CD8-positive, alpha-beta memory T cell (primary cell): ENCODE data around the gene DOCK9. TPM values are rescaled to one million over a fixed set of nuclear protein-coding genes. Genes with fewer than 3 reads are reported as not detected.
A peak's percentile ranks its signal among the peaks of the same experiment; 100 is the strongest.
"Not testable (repeated sequence)": the region's sequence is repeated elsewhere in the genome, so short reads cannot be mapped to it uniquely, and the experiment has no call there.

Experiments
- CTCF ChIA-PET: fragments of 350-600 bp; sonication (Branson Sonifier 250); formaldehyde crosslinking; loops from one replicate; lab custom pipeline; 2021; ENCODE audit warnings: antibody characterized with exemption; lab: Charles Lee
- POLR2A ChIA-PET: fragments of 350-600 bp; sonication (Branson Sonifier 250); formaldehyde crosslinking; loops from one replicate; lab custom pipeline; 2021; ENCODE audit warnings: antibody characterized with exemption; lab: Charles Lee
- DNase-seq, 5 donors: peaks; one replicate each; pipeline versions ENCODE4 v3.0.0 to v3.0.0-alpha.2; 2020 to 2022; ENCODE audit warnings: mixed read lengths in 1 of 5
- H3K27ac ChIP-seq: one replicate; pipeline ENCODE4 v1.7.0; 2013; ENCODE audit warnings: low read depth, mild to moderate bottlenecking, low read length, moderate library complexity
- H3K27me3 ChIP-seq: 2 replicates; pipeline ENCODE4 v1.7.0; 2013; ENCODE audit warnings: low read length, mild to moderate bottlenecking; ENCODE audit not compliant: insufficient read depth, poor library complexity, severe bottlenecking
- H3K36me3 ChIP-seq: 2 replicates; pipeline ENCODE4 v1.7.0; 2013; ENCODE audit warnings: mild to moderate bottlenecking, low read length, moderate library complexity; ENCODE audit not compliant: insufficient read depth
- H3K4me1 ChIP-seq: 2 replicates; pipeline ENCODE4 v1.7.0; 2013; ENCODE audit warnings: mild to moderate bottlenecking, low read length, moderate library complexity; ENCODE audit not compliant: insufficient read depth
- H3K4me3 ChIP-seq: 2 replicates; pipeline ENCODE4 v1.7.0; 2013; ENCODE audit warnings: mild to moderate bottlenecking, low read length
- H3K9me3 ChIP-seq: 2 replicates; pipeline ENCODE4 v1.7.0; 2013; ENCODE audit warnings: mild to moderate bottlenecking, low read length
- H3K27ac Mint-ChIP-seq, 8 donors: one replicate each; pipeline ENCODE4 v1.8.0; 2020 to 2021; ENCODE audit warnings: mixed read lengths in 8 of 8, mild to moderate bottlenecking in 6 of 8, inconsistent platforms in 3 of 8, moderate library complexity in 3 of 8
- H3K27me3 Mint-ChIP-seq, 2 donors: one replicate each; pipeline ENCODE4 v1.8.0; 2020 to 2021; ENCODE audit warnings: mixed read lengths in 2 of 2, mild to moderate bottlenecking in 1 of 2, moderate library complexity in 1 of 2
- H3K36me3 Mint-ChIP-seq, 3 donors: one replicate each; pipeline ENCODE4 v1.8.0; 2020 to 2021; ENCODE audit warnings: mixed read lengths in 3 of 3, inconsistent platforms in 1 of 3, mild to moderate bottlenecking in 1 of 3
- H3K4me1 Mint-ChIP-seq, 3 donors: one replicate each; pipeline ENCODE4 v1.8.0; 2020 to 2021; ENCODE audit warnings: mixed read lengths in 3 of 3, inconsistent platforms in 1 of 3, mild to moderate bottlenecking in 1 of 3
- H3K4me3 Mint-ChIP-seq, 7 donors: one replicate each; pipeline ENCODE4 v1.8.0; 2020 to 2021; ENCODE audit warnings: mixed read lengths in 7 of 7, mild to moderate bottlenecking in 6 of 7, moderate library complexity in 4 of 7, inconsistent platforms in 2 of 7
- H3K9me3 Mint-ChIP-seq, 5 donors: one replicate each; pipeline ENCODE4 v1.8.0; 2020 to 2022; ENCODE audit warnings: mixed read lengths in 5 of 5, mild to moderate bottlenecking in 3 of 5, moderate library complexity in 2 of 5, inconsistent platforms in 1 of 5
- polyA plus RNA-seq: library from polyadenylated mRNA; unstranded; fragments of 300-500 nt; fragmentation: Illumina TruSeq; gene quantifications from one replicate; pipeline ENCODE4 v1.2.3, GENCODE V29; 2021
- total RNA-seq, 2 experiments: library from RNA; stranded (reverse); gene quantifications; one replicate each; pipeline ENCODE4 v1.2.3, GENCODE V29; 2021

Gene DOCK9
- total and polyA plus RNA-seq, 3 experiments from 2014 or later: 23.9 to 38.9 (median 35.4) TPM

GRCh38 chr13:98812186-98812790, 165.6 kb downstream of the DOCK9 start:
- H3K4me1 Mint-ChIP-seq, H3K4me1 ChIP-seq, POLR2A ChIA-PET, H3K4me3 Mint-ChIP-seq, CTCF ChIA-PET, H3K27me3 Mint-ChIP-seq, DNase-seq, H3K9me3 Mint-ChIP-seq, H3K27ac ChIP-seq, H3K9me3 ChIP-seq, H3K4me3 ChIP-seq, H3K27me3 ChIP-seq, H3K36me3 ChIP-seq, H3K27ac Mint-ChIP-seq: not testable (repeated sequence)
- H3K36me3 Mint-ChIP-seq: peaks cover 20 to 60% (median 26%) of the 10 kb centered on the region in 3 donors

- ChIA-PET POLR2A (no interaction called here), CTCF (no interaction called here)
- H3K9me3 ChIP-seq: no peaks in the 10 kb centered on the region
- Mint-ChIP-seq H3K9me3 (no peaks in the 10 kb centered on the region), H3K27me3 (no peaks in the 10 kb centered on the region), H3K4me1 (peaks cover 0 to 2% (median 0%) of the 10 kb centered on the region in 3 donors), H3K4me3 (no peak overlapping the region), H3K36me3 (peaks cover 12 to 57% (median 21%) of the 10 kb centered on the region in 3 donors), H3K27ac (no peak overlapping the region)
- no peaks in the 10 kb centered on the region for H3K27me3 ChIP-seq
- H3K27ac ChIP-seq: no peak overlapping the region
- no peaks in the 10 kb centered on the region for H3K4me1 ChIP-seq
- H3K36me3 ChIP-seq: peaks cover 13% of the 10 kb centered on the region
- no peak for DNase-seq
- H3K4me3 ChIP-seq: no peak overlapping the region
Measured at GRCh38 chr13:98810746-98811145, 167.1 kb downstream of the DOCK9 start.

- peaks cover 12 to 68% (median 23%) of the 10 kb centered on the region in 3 donors for H3K36me3 Mint-ChIP-seq
- no peaks in the 10 kb centered on the region for H3K9me3 Mint-ChIP-seq
- H3K36me3 ChIP-seq: peaks cover 13% of the 10 kb centered on the region
- H3K4me1 ChIP-seq: no peaks in the 10 kb centered on the region
- ChIA-PET POLR2A (no interaction called here), CTCF (no interaction called here)
- H3K27me3 ChIP-seq: no peaks in the 10 kb centered on the region
- H3K4me1 Mint-ChIP-seq: peaks cover 0 to 2% (median 0%) of the 10 kb centered on the region in 3 donors
- no peak for DNase-seq
- H3K4me3 ChIP-seq: no peak overlapping the region
- H3K9me3 ChIP-seq: no peaks in the 10 kb centered on the region
- no peak overlapping the region for H3K4me3 Mint-ChIP-seq
- H3K27me3 Mint-ChIP-seq: no peaks in the 10 kb centered on the region
- H3K27ac ChIP-seq: no peak overlapping the region
- H3K27ac Mint-ChIP-seq: no peak overlapping the region
Measured at GRCh38 chr13:98809345-98809777, 168.5 kb downstream of the DOCK9 start.

DNA sequence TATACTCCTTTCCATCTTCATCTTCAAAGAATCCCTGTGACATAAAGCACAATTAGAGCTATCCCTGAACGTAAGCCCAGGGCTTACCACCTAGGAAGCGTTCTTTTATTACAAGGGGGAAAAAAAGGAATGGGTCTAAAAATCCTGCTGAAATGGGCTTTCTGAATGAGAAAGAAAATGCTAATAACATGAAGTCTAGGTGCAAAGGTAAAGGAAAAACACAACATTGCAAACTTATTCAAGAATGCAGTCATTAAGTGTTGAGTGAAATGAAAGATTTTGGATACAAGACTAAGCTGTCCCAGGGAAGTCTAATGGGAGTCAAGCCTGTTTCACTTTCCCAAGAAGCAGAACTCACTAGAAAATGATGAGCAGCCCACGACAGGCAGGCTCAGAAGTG, 170.1 kb downstream of the DOCK9 start:
- ChIA-PET POLR2A (no interaction called here), CTCF (interaction anchor here (0.7 kb wide), 1 partner anchor 10 kb away, joined by 3 read pairs; no protein-coding TSS in a partner anchor)
- no peaks in the 10 kb centered on the region for H3K27me3 Mint-ChIP-seq
- no peak overlapping the region for H3K27ac ChIP-seq
- no peaks in the 10 kb centered on the region for H3K9me3 ChIP-seq
- H3K27ac Mint-ChIP-seq: no peak overlapping the region
- no peak for DNase-seq
- H3K4me1 Mint-ChIP-seq: peaks cover 0 to 2% (median 0%) of the 10 kb centered on the region in 3 donors
- H3K27me3 ChIP-seq: no peaks in the 10 kb centered on the region
- no peak overlapping the region for H3K4me3 Mint-ChIP-seq
- H3K36me3 Mint-ChIP-seq: peaks cover 12 to 79% (median 25%) of the 10 kb centered on the region in 3 donors
- no peaks in the 10 kb centered on the region for H3K9me3 Mint-ChIP-seq
- H3K4me1 ChIP-seq: no peaks in the 10 kb centered on the region
- H3K4me3 ChIP-seq: no peak overlapping the region
- H3K36me3 ChIP-seq: peaks cover 13% of the 10 kb centered on the region

DNA sequence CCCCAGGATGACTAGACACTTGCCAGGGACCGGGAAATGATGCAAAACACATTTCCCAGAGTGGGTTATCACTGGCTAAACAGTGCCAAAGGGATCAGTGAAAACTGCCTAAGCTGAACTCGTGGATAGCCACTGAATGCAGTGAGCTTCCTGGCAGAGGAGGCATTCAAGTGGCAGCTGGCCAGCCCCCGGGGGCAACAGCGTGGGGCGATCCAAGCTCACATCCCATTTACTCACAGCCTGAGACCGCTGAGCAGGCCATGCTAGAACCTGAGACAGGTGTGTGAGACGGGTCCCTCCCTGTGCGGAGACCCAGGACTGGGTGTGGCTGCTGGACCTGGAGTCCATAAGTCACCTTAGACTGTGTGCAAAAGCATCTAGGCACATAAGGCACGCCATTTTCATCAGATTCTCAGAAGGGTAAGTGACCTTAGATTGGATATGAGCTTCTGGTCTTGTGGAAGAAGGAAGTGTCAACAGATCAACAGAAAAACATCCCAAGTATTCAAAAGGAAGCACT, 173.5 kb downstream of the DOCK9 start:
- H3K4me1 Mint-ChIP-seq: no peaks in the 10 kb centered on the region
- Histone ChIP-seq H3K27ac (no peak overlapping the region), H3K4me3 (no peak overlapping the region), H3K27me3 (no peaks in the 10 kb centered on the region), H3K4me1 (no peaks in the 10 kb centered on the region), H3K36me3 (peaks cover 13% of the 10 kb centered on the region), H3K9me3 (no peaks in the 10 kb centered on the region)
- DNase-seq: no peak
- H3K9me3 Mint-ChIP-seq: no peaks in the 10 kb centered on the region
- POLR2A ChIA-PET: no interaction called here
- H3K4me3 Mint-ChIP-seq: no peak overlapping the region
- no peak overlapping the region for H3K27ac Mint-ChIP-seq
- H3K27me3 Mint-ChIP-seq: no peaks in the 10 kb centered on the region
- peaks cover 4 to 84% (median 22%) of the 10 kb centered on the region in 3 donors for H3K36me3 Mint-ChIP-seq
- CTCF ChIA-PET: no interaction called here

DNA sequence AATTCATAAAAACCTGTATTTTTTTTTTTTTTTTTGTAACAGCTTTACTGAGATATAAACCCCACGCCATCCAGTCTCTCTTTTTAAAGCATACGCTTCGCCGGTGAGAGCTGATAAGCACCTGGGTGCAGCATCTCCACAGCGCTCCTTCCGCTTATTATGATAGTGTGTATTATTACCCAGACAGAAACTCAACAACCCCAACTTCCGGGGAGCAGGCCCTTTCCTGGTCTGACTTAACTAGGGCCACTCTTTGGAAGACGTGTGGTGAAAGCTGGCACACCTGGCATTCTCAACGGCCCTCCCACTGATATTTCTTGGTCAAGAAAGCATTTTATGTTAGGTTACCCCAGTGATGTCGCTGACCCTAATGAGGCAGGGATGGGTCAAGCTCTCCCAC, 173.9 kb downstream of the DOCK9 start:
- no peaks in the 10 kb centered on the region for H3K9me3 Mint-ChIP-seq
- CTCF ChIA-PET: no interaction called here
- H3K27ac ChIP-seq: no peak overlapping the region
- no peak overlapping the region for H3K4me3 Mint-ChIP-seq
- DNase-seq: no peak
- H3K27me3 ChIP-seq: no peaks in the 10 kb centered on the region
- no peak overlapping the region for H3K27ac Mint-ChIP-seq
- H3K36me3 Mint-ChIP-seq: peaks cover 3 to 85% (median 24%) of the 10 kb centered on the region in 3 donors
- H3K4me3 ChIP-seq: no peak overlapping the region
- peaks cover 13% of the 10 kb centered on the region for H3K36me3 ChIP-seq
- H3K4me1 Mint-ChIP-seq: no peaks in the 10 kb centered on the region
- no peaks in the 10 kb centered on the region for H3K27me3 Mint-ChIP-seq
- no peaks in the 10 kb centered on the region for H3K9me3 ChIP-seq
- no peaks in the 10 kb centered on the region for H3K4me1 ChIP-seq
- POLR2A ChIA-PET: no interaction called here

DNA sequence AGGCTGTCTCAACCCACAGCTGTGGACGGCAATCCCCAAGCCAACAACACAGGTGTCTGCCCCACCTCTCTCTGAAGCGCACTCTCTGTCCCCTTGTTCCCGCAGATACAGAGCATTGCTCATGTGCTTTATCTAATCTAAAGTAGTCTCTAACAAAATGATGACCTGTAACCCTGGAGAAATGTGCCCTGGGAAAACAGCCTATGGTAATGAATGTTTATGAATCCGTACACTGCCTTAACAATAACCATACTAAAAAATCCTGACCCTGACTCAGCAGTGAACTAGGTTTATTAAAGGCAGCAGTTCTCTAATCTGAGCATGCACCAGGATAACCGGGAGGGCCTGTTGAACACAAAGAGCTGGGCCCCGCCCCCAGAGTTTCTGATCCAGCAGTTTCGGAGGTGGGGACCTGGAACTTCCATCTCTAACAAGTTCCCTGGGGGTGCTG, 174.7 kb downstream of the DOCK9 start:
- Mint-ChIP-seq H3K4me3 (no peak overlapping the region), H3K4me1 (no peaks in the 10 kb centered on the region), H3K9me3 (no peaks in the 10 kb centered on the region), H3K27me3 (no peaks in the 10 kb centered on the region), H3K36me3 (peaks cover 6 to 88% (median 27%) of the 10 kb centered on the region in 3 donors), H3K27ac (no peak overlapping the region)
- Histone ChIP-seq H3K27ac (no peak overlapping the region), H3K27me3 (no peaks in the 10 kb centered on the region), H3K9me3 (no peaks in the 10 kb centered on the region), H3K36me3 (peaks cover 13% of the 10 kb centered on the region), H3K4me1 (no peaks in the 10 kb centered on the region), H3K4me3 (no peak overlapping the region)
- no peak for DNase-seq
- ChIA-PET CTCF (no interaction called here), POLR2A (no interaction called here)

DNA sequence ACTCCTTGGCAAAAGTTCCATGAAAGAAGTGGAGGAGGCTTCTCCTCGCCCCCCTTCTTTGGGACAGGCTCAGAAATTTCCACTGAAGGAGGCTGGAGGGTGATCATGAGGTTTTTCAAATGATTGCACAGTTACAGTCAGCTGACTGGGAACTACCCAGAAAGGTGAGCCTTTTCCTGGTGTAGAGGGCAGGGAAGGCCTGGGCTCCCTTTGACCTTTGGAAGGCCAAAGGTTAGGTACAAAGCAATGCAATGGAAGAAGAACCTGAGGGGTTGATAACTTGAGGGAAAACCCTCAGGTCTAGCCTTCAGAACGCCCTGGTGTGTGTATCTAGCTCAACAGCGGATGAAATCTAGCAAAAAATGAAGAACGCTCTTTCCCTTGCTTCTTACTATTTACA, 175.3 kb downstream of the DOCK9 start:
- Histone ChIP-seq H3K27ac (no peak overlapping the region), H3K4me3 (no peak overlapping the region), H3K27me3 (no peaks in the 10 kb centered on the region), H3K4me1 (no peaks in the 10 kb centered on the region), H3K36me3 (peaks cover 10% of the 10 kb centered on the region), H3K9me3 (no peaks in the 10 kb centered on the region)
- Mint-ChIP-seq H3K4me3 (no peak overlapping the region), H3K27me3 (no peaks in the 10 kb centered on the region), H3K4me1 (no peaks in the 10 kb centered on the region), H3K27ac (peak overlapping the region in 1 of 8 donors; percentile 25), H3K36me3 (peaks cover 10 to 88% (median 31%) of the 10 kb centered on the region in 3 donors), H3K9me3 (no peaks in the 10 kb centered on the region)
- POLR2A ChIA-PET: no interaction called here
- DNase-seq: no peak
- CTCF ChIA-PET: no interaction called here
